Measurements from ENCODE around the gene MANF. TPM values are rescaled to one million over a fixed set of nuclear protein-coding genes. Genes with fewer than 3 reads are reported as not detected.

MANF gene
- total RNA-seq = 100 to 1,000 TPM; 140 to 182 TPM

- H3K27me3 Mint-ChIP-seq = no peaks in the 10 kb centered on the region
- H3K4me1 Mint-ChIP-seq = peaks cover 52% of the 10 kb centered on the region
- CTCF ChIA-PET = interaction anchor here (0.7 to 2.6 kb wide), 12 partner anchors 8 to 769 kb away, joined by 3 to 12 read pairs (median 3); partner anchors contain the start of gene DCAF1
- peak within 1 kb of the TSS; percentile 98 for H3K27ac Mint-ChIP-seq
- H3K9me3 Mint-ChIP-seq (ENCODE audit: low read depth) = no peaks in the 10 kb centered on the region
- peak within 1 kb of the TSS; percentile 99 for H3K4me3 Mint-ChIP-seq
- DNase-seq (peak; percentile 99), ATAC-seq (peak; percentile 96)
- H3K36me3 Mint-ChIP-seq = peaks cover 32% of the 10 kb centered on the region
Observed at GRCh38 chr3:51384726-51385473, at the start of gene MANF. MANF (plus strand) TSS chr3:51385291; CDS start chr3:51385343, 52 bp downstream.

GRCh38 chr3:51336261-51336660 is 48.8 kb upstream of the MANF start:
- DNase-seq (peak; percentile 28), ATAC-seq (no peak)
- Mint-ChIP-seq H3K27me3 (no peaks in the 10 kb centered on the region), H3K9me3 (ENCODE audit: low read depth) (no peaks in the 10 kb centered on the region), H3K36me3 (no peaks in the 10 kb centered on the region), H3K27ac (no peak overlapping the region), H3K4me1 (no peaks in the 10 kb centered on the region), H3K4me3 (no peak overlapping the region)
- CTCF ChIA-PET = interaction anchor here (0.8 kb wide), 1 partner anchor 704 kb away, joined by 3 read pairs; no protein-coding TSS in a partner anchor

GRCh38 chr3:51337666-51338065 is 47.4 kb upstream of the MANF start:
- Mint-ChIP-seq H3K4me1 (no peaks in the 10 kb centered on the region), H3K27me3 (no peaks in the 10 kb centered on the region), H3K9me3 (ENCODE audit: low read depth) (no peaks in the 10 kb centered on the region), H3K4me3 (no peak overlapping the region), H3K36me3 (no peaks in the 10 kb centered on the region), H3K27ac (no peak overlapping the region)
- DNase-seq (no peak), ATAC-seq (no peak)
- CTCF ChIA-PET = no interaction called here

DNA sequence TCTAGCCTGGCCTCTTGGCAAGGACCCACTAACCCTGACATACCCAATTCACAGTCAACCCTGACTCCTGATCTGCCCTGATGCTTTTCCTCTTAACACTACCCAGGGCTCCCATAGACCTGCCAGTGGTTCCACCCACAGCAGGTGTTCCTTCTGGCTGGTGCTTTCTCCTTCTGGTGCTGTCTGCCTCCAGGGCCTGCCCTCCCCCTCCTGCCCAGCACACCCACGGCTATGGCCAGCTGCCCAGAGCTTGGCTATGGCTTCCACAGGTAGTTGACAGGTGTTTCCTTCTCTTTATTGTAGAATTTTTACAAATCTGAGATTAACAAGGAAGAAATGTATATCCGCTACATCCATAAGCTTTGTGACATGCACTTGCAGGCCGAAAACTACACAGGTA is 46.5 kb upstream of the MANF start:
- H3K27me3 Mint-ChIP-seq = no peaks in the 10 kb centered on the region
- CTCF ChIA-PET = no interaction called here
- H3K27ac Mint-ChIP-seq = no peak overlapping the region
- H3K4me1 Mint-ChIP-seq = no peaks in the 10 kb centered on the region
- H3K36me3 Mint-ChIP-seq = no peaks in the 10 kb centered on the region
- no peak for ATAC-seq
- H3K4me3 Mint-ChIP-seq = no peak overlapping the region
- peak; percentile 23 for DNase-seq
- H3K9me3 Mint-ChIP-seq (ENCODE audit: low read depth) = no peaks in the 10 kb centered on the region

DNA sequence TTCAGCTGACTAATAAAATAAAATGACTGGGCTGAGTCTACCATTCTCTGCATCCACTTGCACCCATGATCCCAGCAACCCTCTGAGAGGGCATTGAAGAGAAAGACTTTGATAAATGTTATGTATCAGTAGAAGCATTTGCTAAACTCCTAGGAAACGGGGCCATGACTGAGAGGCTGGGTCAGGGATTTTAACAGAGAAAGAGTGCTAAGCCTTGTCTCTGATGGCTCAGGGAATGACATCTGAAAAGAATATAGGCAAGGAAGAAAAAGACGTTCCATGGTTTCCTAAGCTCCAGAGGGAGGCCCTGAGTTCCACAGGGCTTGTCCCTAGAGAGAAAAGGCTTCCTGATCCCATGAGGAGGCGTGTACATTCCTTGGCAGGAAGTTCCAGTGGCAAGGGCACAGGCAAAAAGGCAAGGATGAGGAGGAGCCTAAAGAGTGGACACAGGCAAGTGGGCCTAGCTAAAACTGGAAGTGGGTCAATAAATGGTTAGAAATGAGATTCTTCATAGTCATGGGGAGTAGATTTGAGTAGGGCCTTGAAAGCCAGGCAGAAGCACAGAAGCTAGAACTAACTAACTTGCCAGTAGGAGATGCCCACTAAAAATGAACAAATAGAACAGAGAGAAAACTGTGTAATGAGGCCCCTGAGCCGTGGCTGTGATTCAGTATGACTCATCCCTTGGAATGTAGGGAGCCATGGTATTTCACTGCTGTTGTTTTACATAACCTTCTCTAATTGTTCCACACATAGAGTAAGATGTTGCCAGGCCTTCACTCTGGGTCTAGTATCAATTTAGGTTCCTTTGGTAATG is 44.9 kb upstream of the MANF start:
- DNase-seq = peak; percentile 14
- Mint-ChIP-seq H3K36me3 (no peaks in the 10 kb centered on the region), H3K4me1 (no peaks in the 10 kb centered on the region), H3K9me3 (ENCODE audit: low read depth) (no peaks in the 10 kb centered on the region), H3K27ac (no peak overlapping the region), H3K27me3 (no peaks in the 10 kb centered on the region), H3K4me3 (no peak overlapping the region)
- no peak for ATAC-seq
- CTCF ChIA-PET = no interaction called here

DNA sequence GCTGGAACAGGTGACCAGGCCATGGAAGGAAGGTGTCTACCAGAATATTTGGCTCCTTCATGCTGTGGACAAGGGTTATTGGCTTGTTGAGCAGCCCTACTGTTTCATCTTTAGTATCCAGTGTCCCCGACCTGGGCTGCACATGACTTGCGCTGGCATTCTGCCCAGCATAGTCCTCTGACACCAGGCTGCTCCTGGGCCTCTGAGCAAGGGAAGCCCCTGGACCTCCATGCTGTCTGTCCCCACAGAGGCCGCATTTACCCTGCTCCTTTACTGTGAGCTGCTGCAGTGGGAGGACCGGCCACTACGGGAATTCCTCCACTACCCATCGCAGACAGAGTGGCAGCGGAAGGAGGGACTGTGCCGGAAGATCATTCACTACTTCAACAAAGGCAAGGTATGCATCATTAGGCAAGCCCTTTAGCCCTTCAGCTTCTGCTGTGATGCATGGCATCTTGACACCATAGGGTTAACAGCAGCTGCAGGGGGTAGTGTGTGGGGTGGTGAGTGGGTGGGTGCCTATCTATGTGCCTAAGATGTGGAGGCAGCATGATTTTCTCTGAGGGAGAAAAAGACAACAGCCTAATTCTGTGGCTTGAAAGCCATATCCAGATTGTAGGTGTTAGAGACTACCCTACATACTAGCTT is 44.0 kb upstream of the MANF start:
- ATAC-seq = no peak
- Mint-ChIP-seq H3K27me3 (no peaks in the 10 kb centered on the region), H3K9me3 (ENCODE audit: low read depth) (no peaks in the 10 kb centered on the region), H3K27ac (no peak overlapping the region), H3K36me3 (no peaks in the 10 kb centered on the region), H3K4me3 (no peak overlapping the region), H3K4me1 (no peaks in the 10 kb centered on the region)
- DNase-seq = no peak
- CTCF ChIA-PET = no interaction called here

DNA sequence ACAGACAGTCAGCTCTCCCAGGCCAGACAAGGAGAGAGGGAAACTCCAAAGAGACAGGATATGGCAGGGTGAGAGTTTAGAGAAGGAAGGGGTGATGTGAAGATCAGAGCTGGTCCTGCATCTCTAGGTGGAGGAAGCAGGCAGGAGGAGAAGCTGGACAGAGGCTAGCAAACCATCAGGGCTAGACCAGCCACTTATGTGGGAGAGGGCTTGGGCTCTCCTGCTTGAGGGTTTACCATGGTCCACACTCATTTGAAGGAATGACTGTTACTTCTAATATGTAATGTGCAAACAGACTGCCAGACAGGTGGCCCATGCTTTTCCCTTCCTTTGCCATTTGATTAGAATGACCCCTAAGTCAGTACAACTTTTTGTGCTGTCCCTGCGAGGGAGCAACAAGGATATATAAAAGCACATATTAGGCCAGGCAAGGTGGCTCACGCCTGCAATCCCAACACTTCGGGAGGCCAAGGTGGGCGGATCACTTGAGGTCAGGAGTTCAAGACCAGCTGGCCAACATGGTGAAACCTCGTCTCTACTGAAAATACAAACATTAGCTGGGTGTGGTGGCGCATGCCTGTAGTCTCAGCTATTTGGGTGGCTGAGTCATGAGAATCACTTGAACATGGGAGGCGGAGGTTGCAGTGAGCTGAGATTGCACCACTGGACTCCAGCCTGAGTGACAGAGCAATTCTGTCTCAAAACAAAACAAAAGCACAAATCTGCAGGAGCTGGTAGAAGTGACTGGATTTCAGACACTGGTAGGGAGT is 41.0 kb upstream of the MANF start:
- CTCF ChIA-PET = interaction anchor here (0.9 kb wide), 1 partner anchor 28 kb away, joined by 3 read pairs; no protein-coding TSS in a partner anchor
- Mint-ChIP-seq H3K9me3 (ENCODE audit: low read depth) (no peaks in the 10 kb centered on the region), H3K27me3 (no peaks in the 10 kb centered on the region), H3K36me3 (no peaks in the 10 kb centered on the region), H3K4me1 (no peaks in the 10 kb centered on the region), H3K4me3 (no peak overlapping the region), H3K27ac (no peak overlapping the region)
- DNase-seq (no peak), ATAC-seq (no peak)

GRCh38 chr3:51350751-51351150 is 34.3 kb upstream of the MANF start:
- H3K4me1 Mint-ChIP-seq = no peaks in the 10 kb centered on the region
- no peak overlapping the region for H3K4me3 Mint-ChIP-seq
- peaks cover 2% of the 10 kb centered on the region for H3K36me3 Mint-ChIP-seq
- no peaks in the 10 kb centered on the region for H3K27me3 Mint-ChIP-seq
- CTCF ChIA-PET = no interaction called here
- ATAC-seq (no peak), DNase-seq (no peak)
- H3K27ac Mint-ChIP-seq = no peak overlapping the region
- peaks cover 2% of the 10 kb centered on the region for H3K9me3 Mint-ChIP-seq (ENCODE audit: low read depth)

- Mint-ChIP-seq H3K4me3 (no peak overlapping the region), H3K4me1 (no peaks in the 10 kb centered on the region), H3K27me3 (no peaks in the 10 kb centered on the region), H3K27ac (no peak overlapping the region), H3K9me3 (ENCODE audit: low read depth) (peaks cover 2% of the 10 kb centered on the region), H3K36me3 (peaks cover 2% of the 10 kb centered on the region)
- CTCF ChIA-PET = no interaction called here
- no peak for DNase-seq
- ATAC-seq = no peak
Observed at GRCh38 chr3:51353131-51353530, 32.0 kb upstream of the MANF start.

- Mint-ChIP-seq H3K4me1 (no peaks in the 10 kb centered on the region), H3K4me3 (no peak overlapping the region), H3K27me3 (no peaks in the 10 kb centered on the region), H3K9me3 (ENCODE audit: low read depth) (peaks cover 2% of the 10 kb centered on the region), H3K27ac (no peak overlapping the region), H3K36me3 (peaks cover 2% of the 10 kb centered on the region)
- ATAC-seq (no peak), DNase-seq (no peak)
- CTCF ChIA-PET = no interaction called here
Observed at GRCh38 chr3:51353691-51354090, 31.4 kb upstream of the MANF start.

- Mint-ChIP-seq H3K9me3 (ENCODE audit: low read depth) (peaks cover 2% of the 10 kb centered on the region), H3K4me3 (no peak overlapping the region), H3K27me3 (no peaks in the 10 kb centered on the region), H3K36me3 (peaks cover 2% of the 10 kb centered on the region), H3K4me1 (no peaks in the 10 kb centered on the region), H3K27ac (no peak overlapping the region)
- DNase-seq (no peak), ATAC-seq (no peak)
- CTCF ChIA-PET = no interaction called here
Observed at GRCh38 chr3:51354172-51354571, 30.9 kb upstream of the MANF start.

GRCh38 chr3:51354731-51355615 is 30.1 kb upstream of the MANF start:
- H3K27ac Mint-ChIP-seq = no peak overlapping the region
- H3K4me3 Mint-ChIP-seq = no peak overlapping the region
- no peaks in the 10 kb centered on the region for H3K36me3 Mint-ChIP-seq
- H3K4me1 Mint-ChIP-seq = no peaks in the 10 kb centered on the region
- no peak for ATAC-seq
- H3K27me3 Mint-ChIP-seq = no peaks in the 10 kb centered on the region
- no peaks in the 10 kb centered on the region for H3K9me3 Mint-ChIP-seq (ENCODE audit: low read depth)
- CTCF ChIA-PET = no interaction called here
- no peak for DNase-seq

All from activated CD8-positive, alpha-beta memory T cell treated with anti-CD3 and anti-CD28 coated beads, Interleukin-2, amount 10 ng/mL, durations not matched to agents 7 days and 5 days (primary cell).